Tibial artery (tissue), 4 donors: ENCODE measurements around the gene STN1.

ENCODE experiments used
- DNase-seq, 2 donors: peaks; one replicate each; pipeline ENCODE4 v3.0.0-alpha.2; 2019
- H3K27ac ChIP-seq, 2 donors: fragments of 200-600 bp; sonication (generic) in 1 of 2; 1 replicate in 1 of 2; 2 replicates in 1 of 2; pipeline ENCODE4 v1.5.1; 2018 to 2019; ENCODE audit warnings: mild to moderate bottlenecking in 1 of 2
- H3K27me3 ChIP-seq, 2 donors: fragments of 200-600 bp; sonication (generic) in 1 of 2; one replicate each; pipeline versions ENCODE4 v1.5.1 to v1.6.0; 2016 to 2019
- H3K36me3 ChIP-seq, 3 donors: fragments of 200-600 bp; sonication (generic) in 2 of 3; one replicate each; pipeline ENCODE4 v1.5.1; 2016 to 2019; ENCODE audit warnings: mild to moderate bottlenecking in 2 of 3
- H3K4me1 ChIP-seq, 4 donors: fragments of 200-600 bp; sonication (generic) in 2 of 4; 1 replicate in 3 of 4; 2 replicates in 1 of 4; pipeline ENCODE4 v1.5.1; 2016 to 2019
- H3K4me3 ChIP-seq, 2 donors: fragments of 200-600 bp; sonication (generic) in 1 of 2; 1 replicate in 1 of 2; 2 replicates in 1 of 2; pipeline ENCODE4 v1.5.1; 2018 to 2019; ENCODE audit warnings: mild to moderate bottlenecking in 2 of 2
- H3K9me3 ChIP-seq, 3 donors: fragments of 200-600 bp; sonication (generic) in 1 of 3; one replicate each; pipeline ENCODE4 v1.5.1; 2016 to 2019
- CTCF ChIP-seq, 2 experiments: fragments of 200-600 bp in 1 of 2; fragments of 450-650 bp in 1 of 2; IDR thresholded peaks; one replicate each; pipeline ENCODE4 v1.5.1; 2017 to 2019; ENCODE audit warnings: antibody characterized with exemption in 2 of 2, mild to moderate bottlenecking in 1 of 2, moderate library complexity in 1 of 2
- intact Hi-C: fragments of 100-400 bp; cut with DNase I; formaldehyde crosslinking; loops from one replicate; pipeline ENCODE4 v1.15.0; 2023; ENCODE audit warnings: low total_unique reads

Gene STN1

GRCh38 chr10:103933557-103934121, 15.7 kb upstream of the STN1 start:
- intact Hi-C loops, result no loop called here
- Histone ChIP-seq H3K27ac (no peak overlapping the region), H3K4me1 (no peaks in the 10 kb centered on the region), H3K4me3 (no peak overlapping the region), H3K27me3 (no peaks in the 10 kb centered on the region), H3K36me3 (no peaks in the 10 kb centered on the region), H3K9me3 (no peaks in the 10 kb centered on the region)
- TF ChIP-seq CTCF (IDR thresholded peaks at IDR 0.05), result no peak
- DNase-seq, result no peak

GRCh38 chr10:103932971-103933370, 15.0 kb upstream of the STN1 start:
- H3K36me3 ChIP-seq, result no peaks in the 10 kb centered on the region
- intact Hi-C loops, result no loop called here
- H3K4me1 ChIP-seq, result no peaks in the 10 kb centered on the region
- H3K27me3 ChIP-seq, result no peaks in the 10 kb centered on the region
- no peak overlapping the region for H3K27ac ChIP-seq
- no peak for TF ChIP-seq CTCF (IDR thresholded peaks at IDR 0.05)
- no peaks in the 10 kb centered on the region for H3K9me3 ChIP-seq
- no peak for DNase-seq
- H3K4me3 ChIP-seq, result no peak overlapping the region

- Histone ChIP-seq H3K27me3 (no peaks in the 10 kb centered on the region), H3K9me3 (no peaks in the 10 kb centered on the region), H3K4me1 (no peaks in the 10 kb centered on the region), H3K27ac (no peak overlapping the region), H3K4me3 (no peak overlapping the region), H3K36me3 (no peaks in the 10 kb centered on the region)
- intact Hi-C loops, result no loop called here
- no peak for DNase-seq
- no peak for TF ChIP-seq CTCF (IDR thresholded peaks at IDR 0.05)
Measured at GRCh38 chr10:103932271-103932670, 14.3 kb upstream of the STN1 start.

- Histone ChIP-seq H3K27ac (no peak overlapping the region), H3K9me3 (no peaks in the 10 kb centered on the region), H3K27me3 (no peaks in the 10 kb centered on the region), H3K36me3 (no peaks in the 10 kb centered on the region), H3K4me1 (no peaks in the 10 kb centered on the region), H3K4me3 (no peak overlapping the region)
- no peak for DNase-seq
- TF ChIP-seq CTCF (IDR thresholded peaks at IDR 0.05), result no peak
- intact Hi-C loops, result no loop called here
Measured at GRCh38 chr10:103931603-103932002, 13.6 kb upstream of the STN1 start.

GRCh38 chr10:103930881-103931280, 12.9 kb upstream of the STN1 start:
- no peaks in the 10 kb centered on the region for H3K36me3 ChIP-seq
- TF ChIP-seq CTCF (IDR thresholded peaks at IDR 0.05), result no peak
- no peak for DNase-seq
- no peak overlapping the region for H3K27ac ChIP-seq
- no peaks in the 10 kb centered on the region for H3K9me3 ChIP-seq
- H3K4me3 ChIP-seq, result no peak overlapping the region
- intact Hi-C loops, result no loop called here
- no peaks in the 10 kb centered on the region for H3K4me1 ChIP-seq
- no peaks in the 10 kb centered on the region for H3K27me3 ChIP-seq

GRCh38 chr10:103930449-103930848, 12.5 kb upstream of the STN1 start:
- intact Hi-C loops, result no loop called here
- Histone ChIP-seq H3K27me3 (no peaks in the 10 kb centered on the region), H3K4me1 (no peaks in the 10 kb centered on the region), H3K27ac (no peak overlapping the region), H3K36me3 (no peaks in the 10 kb centered on the region), H3K4me3 (no peak overlapping the region), H3K9me3 (no peaks in the 10 kb centered on the region)
- no peak for DNase-seq
- TF ChIP-seq CTCF (IDR thresholded peaks at IDR 0.05), result no peak
